Fibroblast of lung (primary cell): ENCODE measurements around the gene MRPL55. TPM values are rescaled to one million over a fixed set of nuclear protein-coding genes. Genes with fewer than 3 reads are reported as not detected.

ENCODE experiments used
- DNase-seq, 2 donors: peaks; one replicate each; pipeline versions ENCODE4 v3.0.0 to v3.0.0-alpha.2; 2010; ENCODE audit warnings: low read depth in 2 of 2
- H2AFZ ChIP-seq: 2 replicates; pipeline ENCODE4 v1.5.1; 2012; ENCODE audit warnings: low read length, control low read depth, inconsistent platforms
- H3K27ac ChIP-seq: 2 replicates; pipeline ENCODE4 v1.5.1; 2011; ENCODE audit warnings: low read length, control low read depth; ENCODE audit not compliant: insufficient read depth
- H3K27me3 ChIP-seq: 2 replicates; pipeline ENCODE4 v1.5.1; 2011; ENCODE audit warnings: mild to moderate bottlenecking, low read length; ENCODE audit not compliant: control insufficient read depth, insufficient read depth
- H3K36me3 ChIP-seq: 2 replicates; pipeline ENCODE4 v1.5.1; 2011; ENCODE audit warnings: low read length; ENCODE audit not compliant: control insufficient read depth, insufficient read depth
- H3K4me1 ChIP-seq: 2 replicates; pipeline ENCODE4 v1.5.1; 2011; ENCODE audit warnings: low read length; ENCODE audit not compliant: control insufficient read depth, insufficient read depth; ENCODE audit errors: extremely low read depth
- H3K4me2 ChIP-seq: 2 replicates; pipeline ENCODE4 v1.5.1; 2011; ENCODE audit warnings: low read length, control low read depth; ENCODE audit not compliant: insufficient read depth; ENCODE audit errors: extremely low read depth
- H3K4me3 ChIP-seq, 4 experiments: fragments of 200-600 bp in 1 of 4; sonication (generic) in 1 of 4; replicated peaks in 1 of 4; 2 replicates each; pipeline ENCODE4 v1.5.1; 2011 to 2016; ENCODE audit warnings: low read length in 4 of 4, low read depth in 3 of 4, mild to moderate bottlenecking in 3 of 4, control low read depth in 2 of 4, inconsistent platforms in 1 of 4, mixed read lengths in 1 of 4; ENCODE audit not compliant: insufficient read depth in 1 of 4; ENCODE audit errors: control extremely low read depth in 1 of 4
- H3K79me2 ChIP-seq: 2 replicates; pipeline ENCODE4 v1.5.1; 2012; ENCODE audit warnings: mild to moderate bottlenecking, low read length, inconsistent platforms; ENCODE audit not compliant: control insufficient read depth, insufficient read depth
- H3K9ac ChIP-seq: 2 replicates; pipeline ENCODE4 v1.5.1; 2011; ENCODE audit warnings: mild to moderate bottlenecking, low read length, control low read depth; ENCODE audit not compliant: insufficient read depth
- H3K9me3 ChIP-seq: 2 replicates; pipeline ENCODE4 v1.5.1; 2012; ENCODE audit warnings: low read depth, low read length; ENCODE audit not compliant: control insufficient read depth, insufficient read depth
- H4K20me1 ChIP-seq: 2 replicates; pipeline ENCODE4 v1.5.1; 2011; ENCODE audit warnings: low read length; ENCODE audit not compliant: control insufficient read depth, insufficient read depth; ENCODE audit errors: extremely low read depth
- EZH2 ChIP-seq: IDR thresholded peaks from 2 replicates; pipeline ENCODE4 v1.5.1; 2012; ENCODE audit warnings: low read length, control low read depth, mild to moderate bottlenecking; ENCODE audit errors: missing control alignments
- polyA plus RNA-seq, 2 donors: library from polyadenylated mRNA; depleted of rRNA in 1 of 2; stranded (reverse) in 1 of 2; unstranded in 1 of 2; fragments of >200 nt; gene quantifications; 2 replicates each; pipeline ENCODE4 v1.2.1, GENCODE V29; 2011 to 2012; ENCODE audit warnings: missing spikeins in 1 of 2
- total RNA-seq: library from RNA; depleted of rRNA; stranded (reverse); fragments of >200 nt; gene quantifications from 2 replicates; pipeline ENCODE4 v1.2.1, GENCODE V29; 2014
- TF ChIP-seq, protein P1 (sequence below), 2 donors: IDR thresholded peaks in 1 of 2; conservative IDR thresholded peaks in 1 of 2; 1 replicate in 1 of 2; 2 replicates in 1 of 2; pipeline ENCODE4 v1.5.1; 2011 to 2012; ENCODE audit warnings: low read length in 2 of 2, control low read depth in 1 of 2, inconsistent platforms in 1 of 2, low read depth in 1 of 2, mild to moderate bottlenecking in 1 of 2

MRPL55 gene
- total and polyA plus RNA-seq, 2 donors (not counting 1 experiment from before 2014, with no cell fraction given) = 39.5 to 51.7 TPM

- Histone ChIP-seq H3K79me2 (peaks cover 31% of the 10 kb centered on the region), H4K20me1 (peaks cover under 1% of the 10 kb centered on the region), H3K9me3 (no peaks in the 10 kb centered on the region), H3K9ac (no peak overlapping the region), H3K27ac (no peak overlapping the region), H2AFZ (no peak overlapping the region), H3K4me1 (no peaks in the 10 kb centered on the region), H3K4me2 (no peak overlapping the region), H3K27me3 (no peaks in the 10 kb centered on the region), H3K4me3 (no peak overlapping the region), H3K36me3 (no peaks in the 10 kb centered on the region)
- no peak for DNase-seq
- no peak for TF ChIP-seq EZH2
- TF ChIP-seq, protein P1, sequence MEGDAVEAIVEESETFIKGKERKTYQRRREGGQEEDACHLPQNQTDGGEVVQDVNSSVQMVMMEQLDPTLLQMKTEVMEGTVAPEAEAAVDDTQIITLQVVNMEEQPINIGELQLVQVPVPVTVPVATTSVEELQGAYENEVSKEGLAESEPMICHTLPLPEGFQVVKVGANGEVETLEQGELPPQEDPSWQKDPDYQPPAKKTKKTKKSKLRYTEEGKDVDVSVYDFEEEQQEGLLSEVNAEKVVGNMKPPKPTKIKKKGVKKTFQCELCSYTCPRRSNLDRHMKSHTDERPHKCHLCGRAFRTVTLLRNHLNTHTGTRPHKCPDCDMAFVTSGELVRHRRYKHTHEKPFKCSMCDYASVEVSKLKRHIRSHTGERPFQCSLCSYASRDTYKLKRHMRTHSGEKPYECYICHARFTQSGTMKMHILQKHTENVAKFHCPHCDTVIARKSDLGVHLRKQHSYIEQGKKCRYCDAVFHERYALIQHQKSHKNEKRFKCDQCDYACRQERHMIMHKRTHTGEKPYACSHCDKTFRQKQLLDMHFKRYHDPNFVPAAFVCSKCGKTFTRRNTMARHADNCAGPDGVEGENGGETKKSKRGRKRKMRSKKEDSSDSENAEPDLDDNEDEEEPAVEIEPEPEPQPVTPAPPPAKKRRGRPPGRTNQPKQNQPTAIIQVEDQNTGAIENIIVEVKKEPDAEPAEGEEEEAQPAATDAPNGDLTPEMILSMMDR (conservative IDR thresholded peaks at IDR 0.05 in 1 of 2, IDR thresholded peaks at IDR 0.05 in 1 of 2; ENCODE audit: low read depth in 1 of 2, low read length in 2 of 2) = no peak
Observed at GRCh38 chr1:228079013-228079412, 30.1 kb downstream of the MRPL55 start.

GRCh38 chr1:228077565-228078330, 31.4 kb downstream of the MRPL55 start:
- Histone ChIP-seq H2AFZ (no peak overlapping the region), H3K4me3 (no peak overlapping the region), H3K36me3 (no peaks in the 10 kb centered on the region), H3K79me2 (peaks cover 18% of the 10 kb centered on the region), H3K27me3 (no peaks in the 10 kb centered on the region), H3K9me3 (no peaks in the 10 kb centered on the region), H4K20me1 (no peaks in the 10 kb centered on the region), H3K9ac (no peak overlapping the region), H3K4me2 (no peak overlapping the region), H3K4me1 (no peaks in the 10 kb centered on the region), H3K27ac (no peak overlapping the region)
- TF ChIP-seq, protein P1 (conservative IDR thresholded peaks at IDR 0.05 in 1 of 2, IDR thresholded peaks at IDR 0.05 in 1 of 2; ENCODE audit: low read depth in 1 of 2, low read length in 2 of 2) = no peak
- no peak for TF ChIP-seq EZH2
- DNase-seq = no peak

DNA sequence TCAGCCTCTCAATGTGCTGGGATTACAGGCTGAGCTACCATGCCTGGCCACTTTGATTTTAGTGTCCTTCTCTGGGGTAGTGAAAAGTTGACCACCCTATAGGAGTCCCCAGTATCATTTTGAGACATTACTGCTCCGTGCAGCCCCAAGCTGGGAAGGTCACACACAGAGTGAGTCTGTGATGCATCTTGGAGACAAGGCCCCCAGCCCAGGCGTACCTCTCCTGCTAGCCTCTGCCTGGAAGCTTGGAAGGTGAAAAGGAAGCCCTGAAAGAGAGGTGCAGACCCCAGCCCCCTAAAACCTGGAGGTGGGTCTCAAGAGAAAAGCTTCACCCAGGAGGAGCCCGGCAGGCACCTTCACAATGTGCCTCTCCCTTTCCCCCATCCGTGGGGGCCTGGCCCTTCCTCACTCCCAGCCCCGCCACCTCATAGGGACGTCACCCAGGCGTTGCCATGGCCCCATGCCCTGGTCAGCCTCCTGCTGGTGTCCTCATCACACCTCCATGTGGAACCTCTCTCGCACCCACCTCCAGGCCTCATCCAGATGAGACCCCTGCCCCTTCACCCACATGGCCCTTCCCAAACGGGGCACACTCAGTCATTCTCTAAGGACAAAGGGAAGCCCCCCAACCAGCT, 32.2 kb downstream of the MRPL55 start:
- TF ChIP-seq, protein P1 (conservative IDR thresholded peaks at IDR 0.05 in 1 of 2, IDR thresholded peaks at IDR 0.05 in 1 of 2; ENCODE audit: low read depth in 1 of 2, low read length in 2 of 2) = no peak
- TF ChIP-seq EZH2 = no peak
- no peak overlapping the region for H3K27ac ChIP-seq
- H3K4me1 ChIP-seq = no peaks in the 10 kb centered on the region
- H3K27me3 ChIP-seq = no peaks in the 10 kb centered on the region
- H3K9me3 ChIP-seq = no peaks in the 10 kb centered on the region
- no peak overlapping the region for H2AFZ ChIP-seq
- H4K20me1 ChIP-seq = no peaks in the 10 kb centered on the region
- no peak for DNase-seq
- no peak overlapping the region for H3K9ac ChIP-seq
- H3K4me2 ChIP-seq = no peak overlapping the region
- no peaks in the 10 kb centered on the region for H3K36me3 ChIP-seq
- H3K79me2 ChIP-seq = peaks cover 12% of the 10 kb centered on the region
- no peak overlapping the region for H3K4me3 ChIP-seq
